Measurements from ENCODE around the gene NOS1AP.

- no peak for TF ChIP-seq EZH2phosphoT487 (IDR thresholded peaks at IDR 0.05; ENCODE audit: borderline replicate concordance, low read length)
- no peak for TF ChIP-seq CTCF (conservative IDR thresholded peaks at IDR 0.05; ENCODE audit: low read depth, low read length)
- no peak for TF ChIP-seq EZH2 (IDR thresholded peaks at IDR 0.05; ENCODE audit: low read length, unreplicated experiment)
Observed at GRCh38 chr1:162204823-162205155, 135.3 kb downstream of the NOS1AP start.
